Measurements from ENCODE around the gene RAB20. TPM values are rescaled to one million over a fixed set of nuclear protein-coding genes. Genes with fewer than 3 reads are reported as not detected.

Gene RAB20
- total and polyA plus RNA-seq, 10 of the 15 experiments (the other 5 are each of a cell fraction or from before 2014, with no cell fraction given): 0.48 to 33.1 (median 9.6) TPM

- Histone ChIP-seq H3K27ac (ENCODE audit: control insufficient read depth, insufficient read depth) (no peak overlapping the region), H3K27me3 (replicated peaks in 1 of 2; ENCODE audit: control insufficient read depth in 2 of 2, insufficient read depth in 2 of 2, low read length in 1 of 2) (no peaks in the 10 kb centered on the region; a peak in 1 of 4 replicates), H4K20me1 (ENCODE audit: control insufficient read depth, insufficient read depth) (no peaks in the 10 kb centered on the region), H3K9ac (ENCODE audit: control insufficient read depth, insufficient read depth, low read length) (no peak overlapping the region), H3K79me2 (ENCODE audit: control insufficient read depth, insufficient read depth, low read length) (no peaks in the 10 kb centered on the region), H3K36me3 (ENCODE audit: control insufficient read depth in 2 of 2, insufficient read depth in 2 of 2, low read length in 1 of 2) (no peaks in the 10 kb centered on the region), H3K9me3 (replicated peaks; ENCODE audit: control insufficient read depth, insufficient read depth, low read length) (no peaks in the 10 kb centered on the region), H2AFZ (ENCODE audit: control insufficient read depth, low read depth, low read length) (no peak overlapping the region), H3K4me2 (ENCODE audit: control insufficient read depth, insufficient read depth) (no peak overlapping the region), H3K4me1 (ENCODE audit: control insufficient read depth, insufficient read depth, low read length) (peaks cover 18% of the 10 kb centered on the region), H3K4me3 (no peak overlapping the region)
- no TSS peak for BruUV-seq (replicated peaks)
- ATAC-seq: no peak
- in situ Hi-C loops (cut with MboI) (no loop called here), intact Hi-C loops (cut with micrococcal nuclease; ENCODE audit: unreplicated experiment) (no loop called here)
- ChIA-PET POLR2A (no interaction called here), CTCF (no interaction called here), RAD21 (ENCODE audit: unreplicated experiment) (interaction anchor here (2.8 kb wide), 1 partner anchor 122 kb away, joined by 10 read pairs; no protein-coding TSS in a partner anchor), SMC1A (ENCODE audit: uncharacterized antibody, unreplicated experiment) (interaction anchor here (1.4 kb wide), 1 partner anchor 121 kb away, joined by 3 read pairs; no protein-coding TSS in a partner anchor)
- WGBS (ENCODE audit: insufficient coverage, insufficient replicate concordance, low lambda C conversion rate, missing lambda C conversion rate): 69% methylated on average over 11 of the region's 11 CpGs
- FAIRE-seq: no peak
- no peak for DNase-seq (ENCODE audit: low read depth, low spot score)
- TF ChIP-seq POU2F2 (IDR thresholded peaks at IDR 0.05; ENCODE audit: borderline replicate concordance, low read depth, low read length) (no peak), RAD51 (IDR thresholded peaks at IDR 0.05) (no peak), CHD4 (IDR thresholded peaks at IDR 0.05) (no peak), RB1 (IDR thresholded peaks at IDR 0.05; ENCODE audit: borderline replicate concordance) (no peak), SMARCA5 (IDR thresholded peaks at IDR 0.05) (no peak), SREBF1 (IDR thresholded peaks at IDR 0.05; ENCODE audit: low read length) (no peak), E2F4 (IDR thresholded peaks at IDR 0.05; ENCODE audit: low read depth, low read length) (no peak), ATF3 (IDR thresholded peaks at IDR 0.05; ENCODE audit: borderline replicate concordance, extremely low read depth, low read depth, low read length) (no peak), ZBED1 (IDR thresholded peaks at IDR 0.05; ENCODE audit: borderline replicate concordance) (no peak), RUNX3 (IDR thresholded peaks at IDR 0.05; ENCODE audit: low read length) (no peak), CUX1 (IDR thresholded peaks at IDR 0.05; ENCODE audit: insufficient replicate concordance, low read depth, low read length) (no peak), IKZF2 (IDR thresholded peaks at IDR 0.05) (no peak), CBFB (IDR thresholded peaks at IDR 0.05; ENCODE audit: low read depth) (no peak), SUZ12 (IDR thresholded peaks at IDR 0.05; ENCODE audit: unreplicated experiment) (no peak), SREBF2 (IDR thresholded peaks at IDR 0.05; ENCODE audit: low read length) (no peak), BCLAF1 (IDR thresholded peaks at IDR 0.05) (no peak)
Observed at GRCh38 chr13:110576736-110577476, 15.4 kb upstream of the RAB20 start.
